Measurements from ENCODE around the gene ZMYND8.
"Not testable (repeated sequence)": the region's sequence is repeated elsewhere in the genome, so short reads cannot be mapped to it uniquely, and the experiment has no call there.

The ZMYND8 gene

DNA sequence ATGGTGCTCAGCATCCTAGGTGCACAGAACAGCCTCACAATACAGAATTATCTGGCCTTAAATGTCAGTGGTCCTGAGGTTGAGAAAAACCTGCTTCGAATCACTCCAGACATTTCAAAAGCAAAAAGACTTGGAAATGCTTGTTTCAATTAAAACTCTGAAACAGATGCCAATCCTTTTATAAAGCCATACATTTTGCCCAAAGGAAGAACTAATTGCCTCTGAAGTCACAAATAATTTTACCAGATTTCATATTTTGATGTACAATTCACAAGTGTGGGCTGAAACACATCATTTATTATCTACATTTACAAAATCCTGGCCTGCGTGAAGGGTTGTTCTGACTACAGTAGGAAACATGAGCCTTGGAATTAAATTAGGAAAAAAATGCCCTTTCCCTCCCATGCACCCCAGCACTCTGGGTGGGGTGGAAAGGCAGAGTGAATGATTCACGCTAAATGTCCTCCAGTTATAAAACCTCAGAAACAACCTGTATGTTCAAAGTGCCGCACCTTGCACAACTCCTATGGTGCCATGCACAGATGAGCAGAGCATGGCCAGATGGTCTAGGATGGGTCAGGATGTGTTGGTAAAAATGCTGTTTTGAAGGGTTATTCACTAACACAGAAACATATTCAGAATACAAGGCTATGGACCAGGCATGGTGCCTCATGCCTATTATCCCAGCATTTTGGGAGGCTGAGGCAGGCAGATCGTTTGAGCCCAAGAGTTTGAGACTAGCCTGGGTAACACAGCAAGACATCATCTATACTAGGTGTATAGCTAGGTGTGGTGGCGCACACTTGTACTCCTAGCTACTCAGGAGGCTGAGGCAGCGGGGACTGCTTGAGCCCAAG, 87.0 kb downstream of the ZMYND8 start:
- H3K4me3 ChIP-seq (replicated peaks; ENCODE audit: low read depth, low read length) = no peak overlapping the region
- no peak for DNase-seq (ENCODE audit: extremely low read depth, insufficient read length)
- H3K27me3 ChIP-seq (replicated peaks; ENCODE audit: control insufficient read depth, insufficient read depth, low read length) = no peaks in the 10 kb centered on the region
- TF ChIP-seq, protein P1, sequence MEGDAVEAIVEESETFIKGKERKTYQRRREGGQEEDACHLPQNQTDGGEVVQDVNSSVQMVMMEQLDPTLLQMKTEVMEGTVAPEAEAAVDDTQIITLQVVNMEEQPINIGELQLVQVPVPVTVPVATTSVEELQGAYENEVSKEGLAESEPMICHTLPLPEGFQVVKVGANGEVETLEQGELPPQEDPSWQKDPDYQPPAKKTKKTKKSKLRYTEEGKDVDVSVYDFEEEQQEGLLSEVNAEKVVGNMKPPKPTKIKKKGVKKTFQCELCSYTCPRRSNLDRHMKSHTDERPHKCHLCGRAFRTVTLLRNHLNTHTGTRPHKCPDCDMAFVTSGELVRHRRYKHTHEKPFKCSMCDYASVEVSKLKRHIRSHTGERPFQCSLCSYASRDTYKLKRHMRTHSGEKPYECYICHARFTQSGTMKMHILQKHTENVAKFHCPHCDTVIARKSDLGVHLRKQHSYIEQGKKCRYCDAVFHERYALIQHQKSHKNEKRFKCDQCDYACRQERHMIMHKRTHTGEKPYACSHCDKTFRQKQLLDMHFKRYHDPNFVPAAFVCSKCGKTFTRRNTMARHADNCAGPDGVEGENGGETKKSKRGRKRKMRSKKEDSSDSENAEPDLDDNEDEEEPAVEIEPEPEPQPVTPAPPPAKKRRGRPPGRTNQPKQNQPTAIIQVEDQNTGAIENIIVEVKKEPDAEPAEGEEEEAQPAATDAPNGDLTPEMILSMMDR (IDR thresholded peaks at IDR 0.05; ENCODE audit: insufficient read depth, low read length, poor library complexity, severe bottlenecking) = no peak
- H3K36me3 ChIP-seq (ENCODE audit: control insufficient read depth, insufficient read depth, low read length) = peaks cover 14% of the 10 kb centered on the region

DNA sequence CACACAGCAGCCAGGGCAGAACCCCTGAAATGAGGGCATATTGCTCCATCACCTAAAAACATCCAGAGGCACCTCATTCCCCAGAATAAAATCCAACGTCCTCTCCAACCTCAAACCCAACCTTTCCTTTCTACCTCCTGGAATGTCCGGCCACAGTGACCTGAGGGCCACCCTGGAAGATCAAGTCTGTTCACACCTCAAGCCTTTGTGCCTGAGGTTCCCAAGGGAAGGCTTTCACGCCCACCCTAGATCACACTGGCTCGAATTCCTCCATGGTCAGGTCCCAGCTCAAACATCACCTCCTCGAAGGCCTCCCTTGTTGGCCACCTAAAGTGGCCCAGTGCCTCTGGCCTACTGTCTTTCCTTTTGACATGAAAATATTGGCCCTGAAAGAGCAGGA, 88.9 kb downstream of the ZMYND8 start:
- Histone ChIP-seq H3K27me3 (replicated peaks; ENCODE audit: control insufficient read depth, insufficient read depth, low read length) (no peaks in the 10 kb centered on the region), H3K36me3 (ENCODE audit: control insufficient read depth, insufficient read depth, low read length) (peaks cover 14% of the 10 kb centered on the region), H3K4me3 (replicated peaks; ENCODE audit: low read depth, low read length) (no peak overlapping the region)
- TF ChIP-seq, protein P1 (IDR thresholded peaks at IDR 0.05; ENCODE audit: insufficient read depth, low read length, poor library complexity, severe bottlenecking) = no peak
- no peak for DNase-seq (ENCODE audit: extremely low read depth, insufficient read length)

DNA sequence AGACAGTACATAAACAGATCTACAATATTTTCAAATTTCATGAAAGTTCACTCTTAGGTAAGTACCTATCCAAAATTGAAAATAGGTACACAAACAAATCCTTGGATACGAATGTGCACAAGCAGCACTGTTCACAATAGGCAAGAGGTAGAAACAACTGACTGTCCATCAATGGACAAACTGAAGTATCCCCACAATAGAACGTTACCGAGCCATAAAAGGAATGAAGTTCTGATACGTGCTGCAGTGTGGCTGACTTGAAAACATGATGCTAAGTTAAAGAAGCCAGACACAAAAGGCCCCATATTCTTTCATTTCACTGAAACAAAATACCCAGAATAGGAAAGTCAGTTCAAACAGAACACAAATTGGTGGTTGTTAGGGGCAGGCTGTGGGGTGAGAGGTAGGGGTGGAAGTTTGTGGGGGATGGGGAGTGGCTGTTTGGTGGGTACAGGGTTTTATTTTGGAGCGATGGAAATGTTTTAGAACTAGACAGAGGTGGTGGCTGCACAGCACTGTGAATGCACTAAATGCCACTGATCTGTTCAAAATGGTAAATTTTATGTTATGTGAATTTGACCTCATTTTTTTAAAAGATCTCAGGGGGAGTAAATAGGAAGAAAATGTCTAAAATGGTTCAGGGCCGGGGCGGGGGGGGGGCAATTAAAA, 89.5 kb downstream of the ZMYND8 start:
- Histone ChIP-seq H3K4me3 (replicated peaks; ENCODE audit: low read depth, low read length) (no peak overlapping the region), H3K27me3 (replicated peaks; ENCODE audit: control insufficient read depth, insufficient read depth, low read length) (no peaks in the 10 kb centered on the region), H3K36me3 (ENCODE audit: control insufficient read depth, insufficient read depth, low read length) (peaks cover 14% of the 10 kb centered on the region)
- TF ChIP-seq, protein P1 (IDR thresholded peaks at IDR 0.05; ENCODE audit: insufficient read depth, low read length, poor library complexity, severe bottlenecking) = no peak
- no peak for DNase-seq (ENCODE audit: extremely low read depth, insufficient read length)

DNA sequence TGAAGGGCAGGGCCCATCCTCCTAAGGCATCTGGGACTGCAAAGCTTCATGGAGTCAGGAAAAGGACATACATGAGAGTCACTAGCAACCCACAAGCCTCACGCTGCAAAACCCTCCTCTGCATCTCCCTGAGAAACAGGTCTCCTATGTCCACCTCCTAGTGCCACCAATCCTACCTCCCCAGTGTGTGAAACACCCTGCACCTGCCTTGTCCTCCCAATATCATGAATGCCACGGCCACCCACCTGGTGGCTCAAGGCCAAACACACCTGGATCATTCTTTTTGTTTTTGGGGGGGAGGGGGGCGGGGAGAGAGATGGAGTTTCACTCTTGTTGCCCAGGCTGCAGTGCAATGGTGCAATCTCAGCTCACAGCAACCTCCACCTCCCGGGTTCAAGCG, 90.5 kb downstream of the ZMYND8 start:
- peaks cover 11% of the 10 kb centered on the region for H3K36me3 ChIP-seq (ENCODE audit: control insufficient read depth, insufficient read depth, low read length)
- no peak overlapping the region for H3K4me3 ChIP-seq (replicated peaks; ENCODE audit: low read depth, low read length)
- no peak for DNase-seq (ENCODE audit: extremely low read depth, insufficient read length)
- TF ChIP-seq, protein P1 (IDR thresholded peaks at IDR 0.05; ENCODE audit: insufficient read depth, low read length, poor library complexity, severe bottlenecking) = no peak
- no peaks in the 10 kb centered on the region for H3K27me3 ChIP-seq (replicated peaks; ENCODE audit: control insufficient read depth, insufficient read depth, low read length)

DNA sequence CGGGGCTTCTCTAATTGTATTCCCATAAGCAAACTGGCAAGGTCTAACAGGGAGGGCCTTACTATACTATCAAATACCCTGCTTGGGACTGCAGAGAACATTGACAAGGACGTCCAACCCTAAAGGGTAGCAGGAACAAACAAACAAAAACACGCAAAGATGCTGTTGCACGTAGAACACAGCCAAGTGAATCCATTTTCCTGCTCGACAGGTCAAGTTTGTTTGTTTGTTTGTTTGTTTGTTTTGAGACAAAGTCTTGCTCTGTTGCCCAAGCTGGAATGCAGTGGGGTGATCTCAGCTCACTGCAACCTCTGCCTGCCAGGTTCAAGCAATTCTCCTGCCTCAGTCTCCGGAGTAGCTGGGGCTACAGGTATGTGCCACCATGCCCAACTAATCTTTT, 91.3 kb downstream of the ZMYND8 start:
- no peak for DNase-seq (ENCODE audit: extremely low read depth, insufficient read length)
- TF ChIP-seq, protein P1 (IDR thresholded peaks at IDR 0.05; ENCODE audit: insufficient read depth, low read length, poor library complexity, severe bottlenecking) = no peak
- no peaks in the 10 kb centered on the region for H3K27me3 ChIP-seq (replicated peaks; ENCODE audit: control insufficient read depth, insufficient read depth, low read length)
- H3K4me3 ChIP-seq (replicated peaks; ENCODE audit: low read depth, low read length) = no peak overlapping the region
- H3K36me3 ChIP-seq (ENCODE audit: control insufficient read depth, insufficient read depth, low read length) = peaks cover 12% of the 10 kb centered on the region

DNA sequence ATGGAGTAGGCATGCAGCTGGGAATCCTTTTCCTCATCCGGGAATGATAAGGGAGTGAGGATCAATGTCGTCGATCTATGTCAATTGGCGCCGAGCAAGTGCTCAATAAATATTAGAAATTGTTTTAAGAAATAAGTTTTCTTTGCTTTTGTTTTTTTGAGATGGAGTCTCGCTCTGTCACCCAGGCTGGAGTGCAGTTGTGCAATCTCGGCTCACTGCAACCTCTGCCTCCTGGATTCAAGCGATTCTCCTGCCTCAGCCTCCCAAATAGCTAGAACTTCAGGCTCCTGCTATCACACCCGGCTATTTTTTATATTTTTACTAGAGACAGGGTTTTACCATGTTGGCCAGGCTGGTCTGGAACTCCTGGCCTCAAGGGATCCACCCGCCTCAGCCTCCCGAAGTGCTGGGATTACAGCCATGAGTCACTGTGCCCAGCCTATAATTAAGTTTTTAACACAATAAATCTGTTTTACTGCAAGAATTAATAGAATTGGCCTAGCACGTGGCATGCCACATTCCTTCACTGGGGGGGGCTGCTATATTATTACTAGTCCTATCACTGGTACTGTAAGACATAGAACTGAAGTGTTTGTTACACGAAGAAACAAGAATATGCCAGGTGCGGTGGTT, 92.2 kb downstream of the ZMYND8 start:
- DNase-seq (ENCODE audit: extremely low read depth, insufficient read length); H3K36me3 ChIP-seq (ENCODE audit: control insufficient read depth, insufficient read depth, low read length); H3K4me3 ChIP-seq (replicated peaks; ENCODE audit: low read depth, low read length); H3K27me3 ChIP-seq (replicated peaks; ENCODE audit: control insufficient read depth, insufficient read depth, low read length): not testable (repeated sequence)
